Hippocampal formation (tissue), 2 donors: ENCODE data around the gene FGD5.

ENCODE experiments used
- DNase-seq, 2 donors: peaks; one replicate each; lab custom pipeline; 2025; lab: John Stamatoyannopoulos, UW

The FGD5 gene

GRCh38 chr3:14906355-14906971 is 87.7 kb downstream of the FGD5 start:
- no peak for DNase-seq

DNA sequence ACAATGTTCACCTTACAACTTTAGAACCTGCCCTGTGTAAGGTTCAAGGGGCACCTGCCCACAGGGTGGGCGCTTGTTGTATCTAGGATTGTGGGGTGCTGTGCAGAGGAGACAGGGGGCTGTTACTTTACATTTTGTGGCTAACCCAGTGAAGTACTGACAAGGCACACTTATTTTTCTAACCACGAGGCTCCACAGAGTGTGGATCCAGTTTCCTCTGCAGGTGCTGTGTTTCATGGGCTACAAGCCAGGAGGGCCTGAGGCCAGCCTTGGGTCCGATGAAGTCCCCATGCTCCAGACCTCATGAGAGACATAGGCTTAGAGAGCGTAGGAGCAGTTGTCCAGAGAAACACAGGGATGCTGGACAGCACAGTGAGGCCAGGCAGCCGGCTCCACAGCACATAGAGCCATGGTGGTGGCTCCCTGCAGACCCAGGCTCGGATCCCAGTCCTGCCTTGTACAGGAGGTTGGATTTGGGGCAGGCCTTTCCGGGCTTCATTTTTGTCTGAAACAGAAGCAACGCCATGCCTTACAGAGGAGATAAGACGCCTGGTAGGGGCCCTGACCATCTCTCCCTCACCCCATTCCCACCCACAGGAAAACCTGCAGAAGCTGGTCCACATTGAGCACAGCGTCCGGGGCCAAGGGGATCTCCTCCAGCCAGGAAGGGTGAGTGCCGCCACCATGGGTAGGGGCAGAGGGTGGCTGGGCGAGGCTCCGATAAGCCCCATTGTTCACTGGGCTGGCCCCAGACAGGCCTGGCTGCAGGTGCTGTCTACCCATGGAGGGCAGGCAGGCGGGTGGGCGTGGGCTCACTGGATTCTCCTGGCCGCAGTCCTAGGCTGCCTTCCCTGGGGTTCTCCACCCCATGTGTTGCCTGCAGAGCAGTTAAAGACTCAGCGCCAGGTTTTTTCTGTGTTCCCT is 88.5 kb downstream of the FGD5 start:
- no peak for DNase-seq

DNA sequence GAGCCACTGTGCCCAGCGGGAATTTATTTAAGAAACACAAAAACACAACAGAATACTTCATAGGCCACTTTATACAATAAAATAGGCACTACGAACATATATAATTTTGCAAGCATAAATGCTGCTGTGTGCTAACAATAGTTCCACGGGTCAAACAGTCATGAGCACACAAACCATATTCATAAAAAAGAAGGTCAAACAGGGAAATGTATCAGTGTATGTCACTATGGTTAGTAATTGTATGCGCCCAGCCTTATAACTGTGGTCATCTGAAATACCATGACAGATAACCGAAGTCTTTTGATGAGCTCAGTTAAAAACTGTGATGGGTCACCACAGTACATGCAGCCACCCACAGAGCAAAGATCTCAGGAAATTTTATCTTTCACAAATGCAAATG is 90.5 kb downstream of the FGD5 start:
- no peak for DNase-seq

DNA sequence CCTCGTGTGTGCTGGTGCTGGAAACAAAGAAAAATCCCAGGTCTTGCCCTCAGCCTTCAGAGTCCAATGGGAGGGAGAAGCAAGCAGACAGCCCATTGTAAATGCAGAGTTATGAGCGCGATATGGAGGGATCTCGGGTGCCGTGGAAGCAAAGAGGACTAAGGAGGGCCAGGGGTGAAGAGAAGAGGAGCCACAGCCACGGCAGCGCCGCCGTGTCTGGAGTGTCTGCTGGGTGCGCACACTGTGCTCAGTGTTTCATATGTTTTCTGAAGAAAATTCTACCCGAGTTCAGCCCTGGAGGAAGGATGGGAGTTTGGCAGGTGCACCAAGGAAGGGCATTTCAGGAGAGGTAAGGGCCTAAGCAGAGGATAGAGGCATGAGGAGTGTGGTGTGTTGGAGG is 92.9 kb downstream of the FGD5 start:
- no peak for DNase-seq

DNA sequence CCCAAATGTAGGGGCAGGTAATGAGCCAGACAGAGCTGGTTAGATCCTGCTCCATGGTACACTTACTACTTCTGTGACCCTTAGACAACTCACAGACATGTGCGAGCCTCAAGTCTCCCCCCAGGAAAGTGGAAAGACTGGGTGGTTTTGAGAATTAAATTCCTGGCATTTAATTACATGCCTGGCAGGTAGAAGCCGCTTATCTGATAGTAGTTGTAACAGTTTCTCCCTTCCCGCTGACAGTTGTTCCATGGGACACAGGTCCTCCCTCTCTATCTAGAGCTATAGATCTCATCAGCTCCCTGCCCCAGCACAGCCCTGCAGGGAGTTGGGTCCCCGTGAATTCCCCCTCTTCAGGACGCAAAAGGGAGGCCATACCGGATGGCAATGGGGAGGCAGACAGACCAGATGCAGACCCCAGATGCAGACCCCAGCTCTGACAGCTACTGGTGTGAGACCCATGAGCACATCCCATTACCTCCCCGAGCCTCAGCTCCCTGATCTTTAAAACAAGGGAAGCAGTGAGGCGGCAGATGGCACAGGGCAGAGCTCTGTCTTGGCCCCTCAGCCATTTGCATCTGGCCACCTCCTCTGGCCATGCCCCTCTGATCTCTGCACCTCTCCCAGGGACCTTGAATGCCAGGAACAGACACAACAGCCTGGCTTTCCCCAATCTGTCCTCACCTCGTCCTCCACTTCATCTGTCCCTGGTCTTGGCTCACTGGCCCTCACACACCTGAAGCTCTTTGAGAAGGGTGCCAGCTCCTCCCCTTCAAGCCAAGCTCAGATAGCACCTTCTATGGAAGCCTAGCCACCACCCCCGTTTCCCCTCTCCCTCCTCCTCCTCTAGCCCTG is 94.5 kb downstream of the FGD5 start:
- no peak for DNase-seq

DNA sequence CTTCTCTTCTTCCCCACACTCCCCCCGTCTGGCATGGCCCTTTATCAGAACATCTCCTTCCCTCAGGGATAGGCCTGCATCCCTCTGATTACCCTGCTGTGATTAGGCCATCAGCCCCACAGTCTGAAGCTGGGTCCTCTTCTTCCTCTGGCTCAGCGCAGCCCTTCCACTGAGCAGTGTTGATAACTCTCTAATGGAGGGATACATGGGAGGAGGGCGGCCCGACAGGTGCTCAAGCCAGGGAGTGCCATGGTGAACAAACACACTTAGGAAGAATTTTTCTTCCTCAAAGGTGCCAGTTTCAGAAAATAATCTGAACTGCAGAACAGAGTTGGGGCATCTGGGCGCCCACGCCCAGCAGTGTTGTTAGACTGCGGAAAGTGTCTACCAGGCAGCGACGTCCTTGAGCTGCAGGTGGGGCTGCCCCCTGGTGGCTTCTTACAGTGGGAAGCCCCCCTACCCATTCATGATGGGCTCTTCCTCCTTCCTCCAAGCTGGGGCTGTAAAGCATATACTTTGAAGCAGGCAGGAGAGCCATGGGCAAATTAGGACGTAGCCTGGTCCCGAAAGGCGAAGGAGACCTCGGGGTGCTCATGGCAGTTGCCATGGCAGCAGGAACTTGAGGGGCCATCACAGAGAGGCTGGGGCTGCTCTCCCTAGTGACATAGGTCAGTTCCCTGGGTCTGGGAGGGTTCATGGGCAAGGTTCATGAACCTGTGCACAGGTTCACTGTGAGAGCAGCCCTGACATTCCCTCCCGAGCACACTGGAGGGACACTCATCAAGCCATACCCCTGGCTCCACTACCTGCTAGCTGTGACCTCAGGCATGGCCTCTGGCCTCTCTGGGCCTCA is 95.4 kb downstream of the FGD5 start:
- no peak for DNase-seq

- no peak for DNase-seq
Observed at GRCh38 chr3:14914779-14915117, 96.0 kb downstream of the FGD5 start.

DNA sequence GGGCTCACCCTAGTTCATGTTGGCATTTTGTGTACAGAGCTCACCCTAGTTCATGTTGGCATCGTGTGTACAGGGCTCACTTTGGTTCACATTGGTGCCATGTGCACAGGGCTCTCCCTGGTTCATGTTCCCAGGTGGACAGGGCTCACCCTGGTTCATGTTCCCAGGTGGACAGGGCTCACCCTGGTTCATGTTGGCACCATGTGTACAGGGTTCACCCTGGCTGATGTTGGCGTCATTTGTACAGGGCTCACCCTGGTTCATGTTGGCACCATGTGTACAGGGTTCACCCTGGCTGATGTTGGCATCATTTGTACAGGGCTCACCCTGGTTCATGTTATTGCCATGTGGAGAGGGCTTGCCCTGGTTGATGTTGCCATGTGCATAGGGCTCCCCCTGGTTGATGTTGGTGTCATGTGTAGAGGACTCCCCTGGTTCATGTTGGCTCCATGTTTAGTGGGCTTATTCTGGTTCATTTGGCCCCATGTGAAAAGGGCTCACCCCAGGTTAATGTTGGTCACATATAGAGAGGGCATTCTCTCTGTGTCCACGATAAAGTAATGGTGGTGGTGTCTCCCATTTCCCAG is 97.0 kb downstream of the FGD5 start:
- DNase-seq, result no peak

DNA sequence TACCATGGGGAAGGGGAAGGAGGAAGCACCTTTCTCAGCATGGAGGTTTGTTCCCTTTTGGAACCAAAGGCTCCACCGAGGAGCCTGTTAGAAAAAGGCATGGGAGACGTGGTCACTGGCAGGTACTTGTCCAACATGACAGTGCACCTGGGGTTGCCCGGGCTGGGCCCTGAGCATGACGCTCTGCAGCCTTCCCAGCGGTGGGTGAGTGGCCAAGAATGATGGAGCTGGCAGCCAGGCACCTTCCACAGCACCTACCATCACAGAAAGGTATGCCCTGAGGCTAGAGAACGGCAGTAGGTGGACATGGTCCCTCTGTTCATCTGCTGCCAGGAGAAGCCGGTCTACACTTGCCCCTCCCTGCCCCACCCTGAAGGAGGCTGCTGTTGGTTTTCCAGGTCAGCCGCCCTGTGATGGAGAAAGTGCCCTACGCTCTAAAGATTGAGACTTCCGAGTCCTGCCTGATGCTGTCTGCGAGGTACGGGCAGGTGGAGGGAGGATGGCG is 99.6 kb downstream of the FGD5 start:
- no peak for DNase-seq

DNA sequence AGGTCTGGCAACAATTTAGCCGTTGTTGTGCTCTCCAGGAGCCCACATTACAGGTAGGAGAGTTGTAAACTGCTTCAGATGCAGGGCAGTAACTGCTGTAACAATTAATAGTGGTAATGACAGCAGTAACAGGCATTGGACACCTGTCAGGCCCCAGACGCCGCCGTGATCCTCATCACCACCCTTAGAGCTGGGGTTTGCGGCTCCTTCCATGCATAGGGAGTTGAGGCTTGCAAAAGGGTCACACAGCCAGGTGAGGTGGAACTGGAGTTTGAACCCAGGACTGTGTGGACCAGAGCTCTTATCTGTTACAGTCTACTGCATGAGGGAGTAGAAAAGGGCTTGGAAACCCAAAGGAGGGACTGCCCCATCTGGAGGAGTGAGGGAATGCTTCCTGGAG is 101.8 kb downstream of the FGD5 start:
- no peak for DNase-seq

DNA sequence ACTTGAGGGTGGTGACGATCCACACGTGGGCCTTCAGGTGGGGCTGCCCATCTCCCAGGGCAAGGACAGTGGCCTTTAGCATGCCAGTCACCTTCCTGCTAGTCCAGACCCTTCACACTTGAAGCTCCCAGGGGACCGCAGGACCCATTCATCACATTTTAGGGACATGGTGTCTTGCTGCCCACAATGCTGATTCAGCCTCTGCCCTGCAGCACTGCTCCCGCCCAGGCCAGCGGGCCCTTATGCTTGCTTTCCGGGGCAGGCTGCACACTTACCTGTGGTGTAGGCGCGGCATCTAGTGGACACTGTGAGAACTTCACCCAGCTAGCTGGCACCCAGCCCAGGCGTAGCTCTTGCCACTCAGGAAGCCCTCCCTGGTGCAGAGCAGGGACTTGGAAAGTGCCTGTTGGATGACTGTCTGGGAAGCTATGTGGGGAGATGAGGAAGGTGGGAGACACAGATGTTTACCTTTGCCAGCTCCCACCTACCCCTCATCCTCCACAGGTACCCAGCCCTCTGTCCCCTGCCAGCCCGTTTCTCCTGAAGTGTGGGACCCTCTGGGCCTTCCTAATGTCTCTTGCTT is 102.4 kb downstream of the FGD5 start:
- peak; percentile 59 to 72 for DNase-seq

GRCh38 chr3:14921811-14922705 is 103.3 kb downstream of the FGD5 start:
- DNase-seq, result no peak

- no peak for DNase-seq
Observed at GRCh38 chr3:14922863-14923262, 104.1 kb downstream of the FGD5 start.

DNA sequence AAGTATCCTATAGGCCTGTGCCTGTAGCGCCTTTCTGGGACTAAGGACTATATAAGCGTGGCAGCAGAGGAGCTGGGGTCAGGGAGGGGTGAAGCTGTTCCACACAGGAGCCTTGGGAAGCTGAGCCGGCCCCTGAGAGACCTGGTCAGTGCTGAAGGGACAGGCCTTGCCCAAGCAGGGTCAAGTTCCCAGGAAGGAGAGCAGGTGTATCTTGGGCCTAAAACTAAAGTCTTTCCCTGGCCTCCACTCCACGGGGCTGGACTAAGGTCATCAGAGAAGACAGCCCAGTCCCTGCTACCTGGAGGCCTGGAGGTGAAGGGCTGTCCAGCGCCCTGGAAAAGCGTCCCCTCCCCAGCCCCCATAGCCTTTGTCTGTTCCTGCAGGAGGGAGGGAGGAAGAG is 104.7 kb downstream of the FGD5 start:
- DNase-seq, result no peak

DNA sequence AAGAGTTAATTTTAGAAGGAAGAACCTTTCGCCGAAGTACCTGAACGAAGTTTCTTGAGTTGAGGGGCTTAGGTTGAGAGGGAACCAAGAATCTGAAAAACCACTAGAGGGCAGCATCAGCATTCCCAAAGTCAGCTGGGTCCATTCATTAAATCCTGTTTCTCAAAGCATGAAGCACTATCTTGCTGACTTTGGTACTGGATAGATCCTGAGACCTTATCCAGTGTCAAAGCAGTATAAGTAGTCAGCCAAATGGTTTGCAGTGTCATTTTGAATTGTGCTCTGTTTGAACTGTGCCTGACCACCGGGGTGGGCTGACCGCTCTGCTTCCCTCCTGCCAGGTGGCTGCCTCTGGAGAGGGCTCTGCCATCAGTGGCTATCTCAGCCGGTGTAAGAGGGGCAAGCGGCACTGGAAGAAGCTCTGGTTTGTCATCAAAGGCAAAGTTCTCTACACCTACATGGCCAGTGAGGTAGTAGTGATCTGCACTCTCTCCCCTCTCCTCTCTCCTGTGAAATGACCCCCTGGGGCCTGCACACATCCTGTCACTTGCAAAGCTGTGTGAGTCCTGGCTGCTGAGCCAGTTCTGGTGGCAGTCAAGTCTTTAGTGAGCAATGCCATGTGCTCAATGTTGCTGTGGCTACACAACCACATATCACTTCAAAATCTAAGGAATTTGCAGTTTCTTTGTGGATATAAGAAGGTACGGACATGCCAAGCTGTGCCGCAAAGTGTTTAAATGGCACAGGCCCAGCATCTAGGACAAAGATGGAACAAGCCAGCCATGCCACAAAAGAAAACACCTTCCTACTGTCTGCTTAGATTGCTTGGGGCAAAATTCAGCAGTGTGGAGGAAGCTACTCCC is 107.2 kb downstream of the FGD5 start:
- peak; percentile 19 to 45 for DNase-seq

DNA sequence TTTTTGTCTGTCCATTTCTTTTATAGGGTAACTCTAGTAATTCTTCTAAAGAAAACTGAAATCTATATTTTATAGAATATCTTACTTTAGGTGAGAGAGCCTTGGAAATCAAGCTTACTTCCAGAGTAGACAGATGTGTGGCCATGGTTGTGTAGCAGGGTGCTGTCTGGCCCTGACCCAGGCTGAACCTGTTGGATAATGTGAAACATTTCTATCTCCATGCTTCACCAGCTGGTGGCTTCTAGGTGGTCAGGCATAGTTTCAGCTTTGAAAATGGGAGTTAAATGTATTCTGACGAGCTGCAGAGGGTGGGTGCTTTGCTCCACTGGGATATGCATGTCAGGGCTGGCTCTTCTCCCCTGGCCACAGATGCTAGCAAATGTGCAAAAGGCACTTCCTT is 107.8 kb downstream of the FGD5 start:
- no peak for DNase-seq

DNA sequence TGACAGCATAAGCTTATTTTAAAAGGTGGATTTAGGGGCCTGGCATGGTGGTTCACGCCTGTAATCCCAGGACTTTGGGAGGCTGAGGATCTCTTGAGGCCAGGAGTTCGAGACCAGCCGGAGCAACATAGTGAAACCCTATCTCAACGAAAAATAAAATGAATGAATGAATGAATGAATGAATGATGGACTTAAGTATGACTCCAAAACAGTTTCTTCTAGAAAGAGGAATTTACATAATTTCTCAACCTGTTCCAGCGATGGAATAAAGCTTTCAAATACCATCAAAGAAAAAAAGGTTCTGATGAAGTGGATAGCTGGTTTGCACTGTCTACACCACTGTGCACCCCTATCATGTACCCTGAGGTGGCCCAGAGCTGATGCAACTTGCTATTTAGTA is 108.5 kb downstream of the FGD5 start:
- no peak for DNase-seq

- no peak for DNase-seq
Observed at GRCh38 chr3:14929310-14930074, 110.7 kb downstream of the FGD5 start.
